Measurements from ENCODE around the gene DNAJC16.

DNAJC16 gene

GRCh38 chr1:15623435-15623834 lies 96.8 kb downstream of the DNAJC16 start:
- no peak for TF ChIP-seq CTCF (IDR thresholded peaks at IDR 0.05; ENCODE audit: low read depth, low read length)
- no peak overlapping the region for H3K4me3 ChIP-seq (ENCODE audit: low read depth, low read length)
- DNase-seq (ENCODE audit: low read depth, low spot score) = no peak
- in situ Hi-C loops (cut with HindIII; ENCODE audit: low sequenced_read_pairs) = no loop called here

GRCh38 chr1:15624133-15624714 lies 97.6 kb downstream of the DNAJC16 start:
- H3K4me3 ChIP-seq (ENCODE audit: low read depth, low read length) = no peak overlapping the region
- no peak for DNase-seq (ENCODE audit: low read depth, low spot score)
- in situ Hi-C loops (cut with HindIII; ENCODE audit: low sequenced_read_pairs) = no loop called here
- no peak for TF ChIP-seq CTCF (IDR thresholded peaks at IDR 0.05; ENCODE audit: low read depth, low read length)

- DNase-seq (ENCODE audit: low read depth, low spot score) = no peak
- in situ Hi-C loops (cut with HindIII; ENCODE audit: low sequenced_read_pairs) = no loop called here
- TF ChIP-seq CTCF (IDR thresholded peaks at IDR 0.05; ENCODE audit: low read depth, low read length) = no peak
- H3K4me3 ChIP-seq (ENCODE audit: low read depth, low read length) = no peak overlapping the region
Measured at GRCh38 chr1:15625056-15625917, 98.6 kb downstream of the DNAJC16 start.

All from astrocyte of the spinal cord (primary cell).